Ishikawa (cell line): ENCODE data around the gene PHF20.

Source experiments
- CEBPB ChIP-seq: IDR thresholded peaks from 2 replicates; pipeline ENCODE4 v1.6.1; 2012
- EP300 ChIP-seq: IDR thresholded peaks from 2 replicates; pipeline ENCODE4 v1.6.1; 2012; ENCODE audit warnings: borderline replicate concordance
- TAF1 ChIP-seq: IDR thresholded peaks from 2 replicates; pipeline ENCODE4 v1.6.1; 2012; ENCODE audit warnings: low read depth, mild to moderate bottlenecking
- YY1 ChIP-seq: IDR thresholded peaks from 2 replicates; pipeline ENCODE4 v1.6.1; 2012; ENCODE audit warnings: low read depth

DNA sequence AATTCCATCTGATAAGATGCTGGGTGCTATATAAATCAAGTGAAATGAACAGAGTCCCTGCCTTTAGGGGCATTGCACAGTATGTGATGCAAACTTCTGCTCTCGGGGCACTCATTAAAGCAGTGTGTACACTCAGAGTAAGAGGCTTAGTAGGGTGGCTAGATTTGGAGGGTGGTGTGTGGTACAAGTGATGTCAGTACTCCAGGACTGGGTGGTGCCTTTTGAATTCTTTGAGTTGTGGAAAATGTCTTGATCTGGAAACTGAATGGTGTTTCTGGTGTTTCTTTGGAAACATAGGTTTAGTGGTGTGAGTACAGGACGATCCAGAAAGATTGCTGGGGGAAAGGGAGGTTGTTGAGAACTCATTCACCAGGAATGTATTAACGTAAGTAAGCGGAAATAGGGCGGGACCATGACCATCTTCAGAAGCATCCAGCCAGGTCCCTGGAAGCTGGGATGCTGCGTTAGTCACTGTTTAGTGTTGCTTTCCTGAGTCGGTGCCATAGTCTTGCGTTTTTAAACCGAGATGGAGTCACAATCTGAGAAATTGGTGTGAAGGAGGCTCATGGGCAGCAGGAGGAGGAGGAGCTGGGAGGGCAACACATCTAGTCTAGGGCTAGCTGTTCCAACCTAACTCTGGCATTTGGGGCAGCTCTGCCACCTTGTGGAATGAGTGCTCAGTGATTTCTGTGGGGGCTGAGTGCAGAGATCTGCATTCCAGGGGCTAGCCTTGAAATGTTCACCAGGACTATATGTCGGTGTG is 112.1 kb downstream of the PHF20 start:
- TF ChIP-seq CEBPB (no peak), TAF1 (no peak), EP300 (no peak), YY1 (no peak)
